GM12891 (cell line): ENCODE results near the gene PRKCA.

Experiments used
- DNase-seq: peaks from one replicate; pipeline ENCODE4 v3.0.0; 2011; ENCODE audit warnings: low spot score; ENCODE audit not compliant: insufficient read length
- FAIRE-seq: peaks from 2 replicates; lab custom pipeline; 2011; peaks lifted over from hg19 to GRCh38; lab: Jason Lieb, UNC
- PAX5 ChIP-seq: IDR thresholded peaks from 2 replicates; pipeline ENCODE4 v1.6.1; 2011; ENCODE audit warnings: low read length, moderate library complexity, mild to moderate bottlenecking; ENCODE audit not compliant: insufficient read depth, severe bottlenecking
- POLR2A ChIP-seq: IDR thresholded peaks from 2 replicates; pipeline ENCODE4 v1.6.1; 2011; ENCODE audit warnings: low read depth, low read length, control low read depth
- POLR2AphosphoS5 ChIP-seq: IDR thresholded peaks from 2 replicates; pipeline ENCODE4 v1.6.1; 2011; ENCODE audit warnings: low read depth, low read length, control low read depth
- POU2F2 ChIP-seq: IDR thresholded peaks from 2 replicates; pipeline ENCODE4 v1.6.1; 2011; ENCODE audit warnings: low read depth, mild to moderate bottlenecking, control low read depth, low read length, moderate library complexity
- SPI1 ChIP-seq: IDR thresholded peaks from 2 replicates; pipeline ENCODE4 v1.6.1; 2011; ENCODE audit warnings: low read depth, low read length, control low read depth
- TAF1 ChIP-seq: IDR thresholded peaks from 2 replicates; pipeline ENCODE4 v1.6.1; 2011; ENCODE audit warnings: low read depth, low read length, control low read depth

The PRKCA gene

GRCh38 chr17:66379996-66380395 lies 77.6 kb downstream of the PRKCA start:
- no peak for FAIRE-seq
- TF ChIP-seq POLR2A: no peak
- no peak for TF ChIP-seq POLR2AphosphoS5
- no peak for TF ChIP-seq POU2F2
- TF ChIP-seq SPI1: no peak
- no peak for TF ChIP-seq TAF1
- no peak for TF ChIP-seq PAX5
- no peak for DNase-seq

GRCh38 chr17:66381701-66382362 lies 79.4 kb downstream of the PRKCA start:
- TF ChIP-seq PAX5 (no peak), POLR2A (no peak), POU2F2 (no peak), TAF1 (no peak), POLR2AphosphoS5 (no peak)
- DNase-seq: no peak

GRCh38 chr17:66383333-66383732 lies 80.9 kb downstream of the PRKCA start:
- DNase-seq (no peak), FAIRE-seq (no peak)
- TF ChIP-seq PAX5 (no peak), POLR2A (no peak), POLR2AphosphoS5 (no peak), POU2F2 (no peak), TAF1 (no peak), SPI1 (no peak)

More at GRCh38 chr17:66381701-66382362, 79.4 kb downstream of the PRKCA start:
- FAIRE-seq: no peak

GRCh38 chr17:66386498-66387351 lies 84.3 kb downstream of the PRKCA start:
- TF ChIP-seq POU2F2 (no peak), POLR2A (no peak), PAX5 (no peak)
- no peak for FAIRE-seq
- no peak for DNase-seq

- no peak for DNase-seq
- no peak for FAIRE-seq
- TF ChIP-seq POLR2A: no peak
- no peak for TF ChIP-seq SPI1
- TF ChIP-seq POU2F2: no peak
- no peak for TF ChIP-seq PAX5
- TF ChIP-seq TAF1: no peak
- TF ChIP-seq POLR2AphosphoS5: no peak
Measured at GRCh38 chr17:66387392-66387981, 85.1 kb downstream of the PRKCA start.

- no peak for DNase-seq
- no peak for TF ChIP-seq TAF1
- TF ChIP-seq POLR2A: no peak
- TF ChIP-seq POU2F2: no peak
- no peak for TF ChIP-seq PAX5
- no peak for TF ChIP-seq SPI1
- FAIRE-seq: no peak
Measured at GRCh38 chr17:66392783-66393437, 90.5 kb downstream of the PRKCA start.

- FAIRE-seq: no peak
- no peak for DNase-seq
- TF ChIP-seq POLR2AphosphoS5: no peak
- no peak for TF ChIP-seq POLR2A
- TF ChIP-seq SPI1: no peak
- no peak for TF ChIP-seq POU2F2
- no peak for TF ChIP-seq PAX5
- TF ChIP-seq TAF1: no peak
Measured at GRCh38 chr17:66395961-66396360, 93.5 kb downstream of the PRKCA start.

GRCh38 chr17:66397486-66397885 lies 95.1 kb downstream of the PRKCA start:
- no peak for DNase-seq
- TF ChIP-seq POLR2A (no peak), PAX5 (no peak), POU2F2 (no peak), POLR2AphosphoS5 (no peak), TAF1 (no peak), SPI1 (no peak)
- FAIRE-seq: no peak

- TF ChIP-seq PAX5 (no peak), POU2F2 (no peak), SPI1 (no peak), POLR2A (no peak), TAF1 (no peak), POLR2AphosphoS5 (no peak)
- DNase-seq (no peak), FAIRE-seq (no peak)
Measured at GRCh38 chr17:66398059-66398458, 95.6 kb downstream of the PRKCA start.
